PC-3 (cell line): ENCODE results near the gene STX1B. TPM values are rescaled to one million over a fixed set of nuclear protein-coding genes. Genes with fewer than 3 reads are reported as not detected.
"Not testable (repeated sequence)": the region's sequence is repeated elsewhere in the genome, so short reads cannot be mapped to it uniquely, and the experiment has no call there.

Experiments used
- ATAC-seq: fragments of 200-7000 bp; cut with Tn5 transposase; 2 replicates; pipeline ENCODE4 v1.9.1; 2020; ENCODE audit warnings: mild to moderate bottlenecking, moderate library complexity
- BruUV-seq: library from RNA; stranded (reverse); fragments of 400-500 nt; replicated peaks from 2 replicates; lab custom pipeline; 2021; lab: Mats Ljungman, UMichigan
- CTCF ChIA-PET: fragments of 300-600 bp; sonication (Branson Sonifier 250); formaldehyde crosslinking; loops from one replicate; lab custom pipeline; 2022; ENCODE audit warnings: antibody characterized with exemption; lab: Charles Lee
- POLR2A ChIA-PET: fragments of 300-600 bp; sonication (Branson Sonifier 250); formaldehyde crosslinking; loops from one replicate; lab custom pipeline; 2022; ENCODE audit warnings: antibody characterized with exemption; ENCODE audit not compliant: unreplicated experiment; lab: Charles Lee
- DNase-seq: peaks from one replicate; pipeline ENCODE4 v3.0.0-alpha.2; 2015
- H2AFZ ChIP-seq: fragments of 300-600 bp; sonication (generic); 2 replicates; pipeline ENCODE4 v1.6.0; 2016; ENCODE audit warnings: antibody characterized with exemption, low read length
- H3F3A ChIP-seq: fragments of 300-600 bp; sonication (generic); one replicate; pipeline ENCODE4 v1.6.0; 2017; ENCODE audit warnings: antibody characterized with exemption, low read length, control low read depth, mild to moderate bottlenecking; ENCODE audit not compliant: unreplicated experiment
- H3K27ac ChIP-seq: fragments of 300-600 bp; sonication (generic); 2 replicates; pipeline ENCODE4 v1.5.1; 2016; ENCODE audit warnings: mild to moderate bottlenecking, low read length
- H3K27me3 ChIP-seq: fragments of 300-600 bp; sonication (generic); 2 replicates; pipeline ENCODE4 v1.6.1; 2016; ENCODE audit warnings: low read length, mixed read lengths
- H3K36me3 ChIP-seq: fragments of 300-600 bp; sonication (generic); 2 replicates; pipeline ENCODE4 v1.6.1; 2016; ENCODE audit warnings: low read depth, mixed run types, low read length, mixed read lengths
- H3K4me1 ChIP-seq: fragments of 300-600 bp; sonication (generic); 2 replicates; pipeline ENCODE4 v1.5.1; 2016; ENCODE audit warnings: low read length; ENCODE audit not compliant: insufficient read depth
- H3K4me2 ChIP-seq: fragments of 300-600 bp; sonication (generic); 2 replicates; pipeline ENCODE4 v1.6.0; 2016; ENCODE audit warnings: low read length
- H3K4me3 ChIP-seq: fragments of 300-600 bp; sonication (generic); 2 replicates; pipeline ENCODE4 v1.5.1; 2016; ENCODE audit warnings: mild to moderate bottlenecking, low read length, mixed read lengths
- H3K79me2 ChIP-seq: fragments of 300-600 bp; sonication (generic); 2 replicates; pipeline ENCODE4 v1.6.1; 2017; ENCODE audit warnings: low read length, mixed read lengths
- H3K9ac ChIP-seq: fragments of 300-600 bp; sonication (generic); 2 replicates; pipeline ENCODE4 v1.6.0; 2016; ENCODE audit warnings: mild to moderate bottlenecking, low read length
- H3K9me2 ChIP-seq: fragments of 300-600 bp; sonication (generic); replicated peaks from 2 replicates; pipeline ENCODE4 v1.6.1; 2016; ENCODE audit warnings: mixed run types, low read length, mixed read lengths
- H3K9me3 ChIP-seq: fragments of 300-600 bp; sonication (generic); 2 replicates; pipeline ENCODE4 v1.6.1; 2016; ENCODE audit warnings: low read length, mixed read lengths
- H4K20me1 ChIP-seq: fragments of 300-600 bp; sonication (generic); 2 replicates; pipeline ENCODE4 v1.6.1; 2016; ENCODE audit warnings: low read length, mixed read lengths
- CTCF ChIP-seq: fragments of 300-600 bp; sonication (generic); conservative IDR thresholded peaks from 2 replicates; pipeline ENCODE4 v1.5.1; 2017; ENCODE audit warnings: antibody characterized with exemption, low read depth, mild to moderate bottlenecking, low read length
- EZH2 ChIP-seq: fragments of 300-600 bp; sonication (generic); IDR thresholded peaks from one replicate; pipeline ENCODE4 v1.6.1; 2017; ENCODE audit warnings: antibody characterized with exemption, mild to moderate bottlenecking, low read length; ENCODE audit not compliant: unreplicated experiment
- EZH2phosphoT487 ChIP-seq: fragments of 300-600 bp; sonication (generic); IDR thresholded peaks from 2 replicates; pipeline ENCODE4 v1.6.1; 2018; ENCODE audit warnings: mild to moderate bottlenecking, antibody characterized with exemption, low read length, borderline replicate concordance
- intact Hi-C: fragments of 100-400 bp; cut with micrococcal nuclease; formaldehyde crosslinking; loops from 2 replicates; pipeline ENCODE4 v1.9.0; 2023
- total RNA-seq: library from RNA; depleted of rRNA; stranded (reverse); fragments of >200 nt; gene quantifications from 2 replicates; pipeline ENCODE4 v1.2.3, GENCODE V29; 2014; rRNA removed

STX1B gene
- total RNA-seq, 1 experiment from 2014 or later: 1.5 TPM

DNA sequence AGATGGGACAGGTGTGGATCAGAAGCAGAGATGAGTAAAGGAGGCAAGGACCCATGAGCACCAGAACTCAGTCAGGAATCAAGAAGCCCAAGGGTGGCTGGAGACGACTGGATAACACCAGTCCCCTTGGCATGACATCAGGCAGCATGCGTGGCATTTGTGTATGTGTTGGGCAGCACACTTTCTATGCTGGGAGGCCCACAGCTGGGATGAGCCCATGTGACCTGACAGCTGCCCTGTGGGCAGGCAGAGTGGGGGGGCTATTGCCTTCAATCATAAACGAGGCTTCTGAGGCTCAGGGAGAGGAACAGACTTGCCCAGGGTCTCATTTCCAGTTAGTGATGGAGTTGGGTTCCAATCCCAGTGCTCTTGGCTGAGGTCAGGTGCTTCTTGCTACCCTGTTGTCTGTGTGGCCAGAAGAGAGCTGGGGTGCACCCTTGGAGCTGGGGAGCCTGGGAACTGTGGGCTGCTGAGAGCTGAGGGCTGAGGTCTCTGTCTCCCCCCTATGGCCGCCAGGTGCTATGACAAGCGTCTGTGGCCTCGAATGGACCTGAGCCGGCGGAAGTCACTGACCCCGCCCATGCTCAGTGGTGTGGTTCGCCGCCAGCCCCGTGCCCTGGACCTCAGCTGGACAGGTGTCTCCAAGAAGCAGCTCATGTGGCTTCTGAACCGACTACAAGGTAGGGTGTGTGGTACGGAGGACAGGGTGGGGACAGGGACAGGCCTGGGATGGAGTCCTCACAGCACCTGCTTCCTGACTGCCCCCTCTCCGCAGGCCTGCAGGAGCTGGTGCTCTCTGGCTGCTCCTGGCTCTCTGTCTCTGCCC lies 68.6 kb downstream of the STX1B start:
- Histone ChIP-seq H3K27me3 (no peaks in the 10 kb centered on the region), H3K4me3 (no peak overlapping the region), H3K9me3 (no peaks in the 10 kb centered on the region), H2AFZ (no peak overlapping the region), H4K20me1 (no peaks in the 10 kb centered on the region), H3K9ac (no peak overlapping the region), H3K79me2 (no peaks in the 10 kb centered on the region), H3K4me2 (peak overlapping the region; percentile 48; the same call in 1 of the 2 replicates), H3K27ac (0 out of 2 replicates have a peak overlapping the region, but pooled peaks have one; percentile 16), H3K4me1 (peaks cover 8% of the 10 kb centered on the region; the same call in 1 of the 2 replicates), H3F3A (no peaks in the 10 kb centered on the region), H3K36me3 (peaks cover 3% of the 10 kb centered on the region; the same call in 1 of the 2 replicates), H3K9me2 (no peaks in the 10 kb centered on the region)
- DNase-seq (peak; percentile 65), ATAC-seq (peak; percentile 85)
- POLR2A ChIA-PET: no interaction called here
- CTCF ChIA-PET: interaction anchor here (0.6 to 1.3 kb wide), 6 partner anchors 13 to 927 kb away, joined by 3 to 7 read pairs (median 3); partner anchors contain the start of gene HSD3B7
- intact Hi-C loops: no loop called here
- BruUV-seq: no TSS peak
- TF ChIP-seq CTCF (peak; percentile 78), EZH2phosphoT487 (no peak), EZH2 (no peak)

DNA sequence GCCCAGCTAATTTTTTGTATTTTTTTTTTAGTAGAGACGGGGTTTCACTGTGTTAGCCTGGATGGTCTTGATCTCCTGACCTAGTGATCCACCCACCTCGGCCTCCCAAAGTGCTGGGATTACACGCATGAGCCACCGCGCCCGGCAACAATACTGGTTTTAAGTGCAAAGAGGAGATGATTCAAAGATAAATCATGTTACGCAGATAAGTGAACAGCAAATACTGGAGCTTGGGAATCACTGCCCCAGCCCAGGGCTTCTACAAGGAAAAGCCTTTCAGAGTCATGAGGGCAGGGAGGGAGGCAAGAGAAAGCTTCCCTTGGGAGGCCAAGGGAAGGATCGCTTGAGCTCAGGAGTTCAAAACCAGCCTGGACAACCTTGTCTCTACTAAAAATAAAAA lies 70.9 kb downstream of the STX1B start:
- peak overlapping the region; percentile 74 for H3K27ac ChIP-seq
- H3K9me2 ChIP-seq, H3K4me1 ChIP-seq, POLR2A ChIA-PET, H3K27me3 ChIP-seq, H3K9me3 ChIP-seq, H3K9ac ChIP-seq, H3F3A ChIP-seq, H3K4me2 ChIP-seq, H3K36me3 ChIP-seq, H3K79me2 ChIP-seq, H4K20me1 ChIP-seq, H3K4me3 ChIP-seq, intact Hi-C loops, BruUV-seq, H2AFZ ChIP-seq: not testable (repeated sequence)
- CTCF ChIA-PET: interaction anchor here (0.6 kb wide), 1 partner anchor 223 kb away, joined by 4 read pairs; no protein-coding TSS in a partner anchor
- DNase-seq (peak; percentile 36), ATAC-seq (peak; percentile 44)

Other genes with a start within 250 kb of the STX1B start
- 8.6 and 9.6 TPM in 2 replicates for gene CFAP119, start 248.6 kb downstream of the STX1B start, total RNA-seq
- gene RNF40, start 248.3 kb downstream of the STX1B start, total RNA-seq: 64.1 and 80.2 TPM in 2 replicates
- gene ZNF629, start 223.4 kb downstream of the STX1B start, total RNA-seq: 7.8 and 8.4 TPM in 2 replicates
- gene BCL7C, start 116.6 kb downstream of the STX1B start, total RNA-seq: 75.6 and 97.3 TPM in 2 replicates
- 0.29 and 0.98 TPM in 2 replicates for gene CTF1, start 114.0 kb downstream of the STX1B start, total RNA-seq
- 36.2 and 48.5 TPM in 2 replicates for gene FBXL19, start 87.1 kb downstream of the STX1B start, total RNA-seq
- 3.6 and 5.7 TPM in 2 replicates for gene ORAI3, start 61.6 kb downstream of the STX1B start, total RNA-seq
- 7.9 and 8.6 TPM in 2 replicates for gene SETD1A, start 52.9 kb downstream of the STX1B start, total RNA-seq
- 12.0 and 16.3 TPM in 2 replicates for gene HSD3B7, start 25.4 kb downstream of the STX1B start, total RNA-seq
- 27.4 and 36.1 TPM in 2 replicates for gene STX4, start 22.9 kb upstream of the STX1B start, total RNA-seq
- 15.6 and 19.2 TPM in 2 replicates for gene ZNF668, start 63.6 kb upstream of the STX1B start, total RNA-seq
- 5.5 and 8.5 TPM in 2 replicates for gene ZNF646, start 63.8 kb upstream of the STX1B start, total RNA-seq
- 3.8 and 5.8 TPM in 2 replicates for gene PRSS53, start 78.3 kb upstream of the STX1B start, total RNA-seq
- gene VKORC1, start 84.2 kb upstream of the STX1B start, total RNA-seq: 105 and 127 TPM in 2 replicates
- 47.7 and 69.1 TPM in 2 replicates for gene BCKDK, start 97.7 kb upstream of the STX1B start, total RNA-seq
- gene KAT8, start 107.0 kb upstream of the STX1B start, total RNA-seq: 25.3 and 35.1 TPM in 2 replicates
- 18.0 and 23.4 TPM in 2 replicates for gene PRSS8, start 125.1 kb upstream of the STX1B start, total RNA-seq
- 0.51 TPM in 1 of 2 replicates, not detected in the other for gene PRSS36, start 139.4 kb upstream of the STX1B start, total RNA-seq
- gene FUS, start 169.5 kb upstream of the STX1B start, total RNA-seq: 43.0 and 90.7 TPM in 2 replicates
- gene PYCARD, start 192.1 kb upstream of the STX1B start, total RNA-seq: 16.5 and 29.8 TPM in 2 replicates
- gene TRIM72, start 203.5 kb upstream of the STX1B start, total RNA-seq: not detected in 2 replicates
- gene PYDC1, start 206.5 kb upstream of the STX1B start, total RNA-seq: not detected in 2 replicates
- gene ITGAM, start 249.3 kb upstream of the STX1B start, total RNA-seq: not detected in 2 replicates